ENCODE data around the gene RPL35A.

RPL35A gene

DNA sequence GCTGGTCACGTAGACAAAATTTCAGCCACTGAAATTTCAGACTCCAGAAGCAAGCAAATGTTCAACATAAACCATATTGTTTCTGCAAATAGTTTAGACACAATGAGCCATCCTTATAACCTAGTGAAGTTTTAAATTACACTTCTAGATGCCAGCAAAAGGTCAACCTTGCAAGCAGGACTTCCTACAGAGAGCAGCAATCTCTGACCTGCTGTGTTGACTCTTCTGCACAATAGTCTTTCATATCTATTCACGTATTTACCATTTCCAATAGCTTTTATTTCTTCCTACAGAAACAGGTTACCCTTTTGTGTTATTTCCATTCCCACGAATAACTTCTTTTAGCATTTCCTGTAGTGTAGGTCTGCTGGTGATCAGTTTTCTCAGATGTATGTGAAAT lies 20.6 kb downstream of the RPL35A start:
- no peak for DNase-seq (ENCODE audit: extremely low read depth, low read depth)
- TF ChIP-seq, protein P1, sequence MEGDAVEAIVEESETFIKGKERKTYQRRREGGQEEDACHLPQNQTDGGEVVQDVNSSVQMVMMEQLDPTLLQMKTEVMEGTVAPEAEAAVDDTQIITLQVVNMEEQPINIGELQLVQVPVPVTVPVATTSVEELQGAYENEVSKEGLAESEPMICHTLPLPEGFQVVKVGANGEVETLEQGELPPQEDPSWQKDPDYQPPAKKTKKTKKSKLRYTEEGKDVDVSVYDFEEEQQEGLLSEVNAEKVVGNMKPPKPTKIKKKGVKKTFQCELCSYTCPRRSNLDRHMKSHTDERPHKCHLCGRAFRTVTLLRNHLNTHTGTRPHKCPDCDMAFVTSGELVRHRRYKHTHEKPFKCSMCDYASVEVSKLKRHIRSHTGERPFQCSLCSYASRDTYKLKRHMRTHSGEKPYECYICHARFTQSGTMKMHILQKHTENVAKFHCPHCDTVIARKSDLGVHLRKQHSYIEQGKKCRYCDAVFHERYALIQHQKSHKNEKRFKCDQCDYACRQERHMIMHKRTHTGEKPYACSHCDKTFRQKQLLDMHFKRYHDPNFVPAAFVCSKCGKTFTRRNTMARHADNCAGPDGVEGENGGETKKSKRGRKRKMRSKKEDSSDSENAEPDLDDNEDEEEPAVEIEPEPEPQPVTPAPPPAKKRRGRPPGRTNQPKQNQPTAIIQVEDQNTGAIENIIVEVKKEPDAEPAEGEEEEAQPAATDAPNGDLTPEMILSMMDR (IDR thresholded peaks at IDR 0.05; ENCODE audit: low read depth, low read length, missing control alignments) = no peak
- H3K4me3 ChIP-seq (replicated peaks; ENCODE audit: low read depth, low read length) = no peak overlapping the region

DNA sequence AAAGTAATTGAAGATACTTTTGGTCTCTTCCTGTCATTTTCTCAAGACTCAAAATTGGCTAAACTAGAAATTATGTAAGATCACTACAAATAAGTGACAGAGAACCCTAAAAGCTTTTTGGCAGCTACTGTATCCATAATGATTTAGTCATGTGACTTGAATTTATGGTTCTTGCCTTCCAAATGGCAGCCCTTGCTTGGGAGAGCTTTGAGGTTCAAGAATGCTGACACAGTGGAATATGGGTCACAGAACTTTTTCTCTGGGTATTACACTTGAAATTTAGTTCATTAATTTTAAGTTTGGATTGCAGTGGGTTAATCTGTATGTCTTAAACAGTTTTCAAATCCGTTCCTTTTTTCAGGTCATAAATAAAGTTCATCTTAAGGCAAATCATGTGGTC lies 24.0 kb downstream of the RPL35A start:
- no peak for DNase-seq (ENCODE audit: extremely low read depth, low read depth)
- TF ChIP-seq, protein P1 (IDR thresholded peaks at IDR 0.05; ENCODE audit: low read depth, low read length, missing control alignments) = no peak

DNA sequence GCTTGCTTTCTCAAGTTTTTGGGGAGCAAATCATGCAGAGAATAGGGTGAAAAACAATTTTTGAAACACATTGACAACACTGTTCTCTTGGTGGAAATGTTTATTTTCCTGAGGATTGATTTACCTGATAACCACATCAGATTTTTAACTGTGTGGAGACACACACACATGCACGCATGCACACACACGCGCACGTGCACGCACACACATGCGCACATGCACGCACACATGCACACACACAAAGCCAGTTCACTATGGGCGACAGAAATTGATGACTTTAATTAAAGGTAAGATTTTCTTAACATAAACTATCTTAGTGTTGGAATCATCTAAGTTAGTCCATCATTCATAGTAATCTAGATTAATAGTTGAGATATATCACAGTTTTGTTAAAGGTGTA lies 25.3 kb downstream of the RPL35A start:
- TF ChIP-seq, protein P1 (IDR thresholded peaks at IDR 0.05; ENCODE audit: low read depth, low read length, missing control alignments) = no peak
- no peak for DNase-seq (ENCODE audit: extremely low read depth, low read depth)
- H3K4me3 ChIP-seq (replicated peaks; ENCODE audit: low read depth, low read length) = no peak overlapping the region

More for the DNA sequence above, 24.0 kb downstream of the RPL35A start:
- no peak overlapping the region for H3K4me3 ChIP-seq (replicated peaks; ENCODE audit: low read depth, low read length)

DNA sequence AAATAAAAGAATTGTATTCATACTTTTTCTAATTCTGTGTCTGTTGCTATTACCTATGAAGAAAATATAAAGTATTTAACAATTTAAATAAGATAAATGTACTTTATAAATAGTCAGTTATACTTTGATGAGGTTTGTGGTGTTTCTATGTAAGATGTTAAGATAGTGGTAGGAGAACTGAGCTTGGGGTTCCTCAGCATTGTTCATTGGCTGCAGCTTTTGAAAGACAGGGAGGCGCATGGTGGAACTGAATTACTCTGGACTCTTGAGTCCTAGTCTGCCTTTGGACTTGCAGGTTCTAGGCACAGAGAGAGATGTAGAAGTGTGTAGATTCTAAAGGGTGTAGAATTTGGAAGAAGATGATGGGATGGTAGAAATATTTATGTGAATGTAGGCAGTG lies 33.1 kb downstream of the RPL35A start:
- H3K4me3 ChIP-seq (replicated peaks; ENCODE audit: low read depth, low read length) = no peak overlapping the region
- no peak for DNase-seq (ENCODE audit: extremely low read depth, low read depth)
- TF ChIP-seq, protein P1 (IDR thresholded peaks at IDR 0.05; ENCODE audit: low read depth, low read length, missing control alignments) = no peak

DNA sequence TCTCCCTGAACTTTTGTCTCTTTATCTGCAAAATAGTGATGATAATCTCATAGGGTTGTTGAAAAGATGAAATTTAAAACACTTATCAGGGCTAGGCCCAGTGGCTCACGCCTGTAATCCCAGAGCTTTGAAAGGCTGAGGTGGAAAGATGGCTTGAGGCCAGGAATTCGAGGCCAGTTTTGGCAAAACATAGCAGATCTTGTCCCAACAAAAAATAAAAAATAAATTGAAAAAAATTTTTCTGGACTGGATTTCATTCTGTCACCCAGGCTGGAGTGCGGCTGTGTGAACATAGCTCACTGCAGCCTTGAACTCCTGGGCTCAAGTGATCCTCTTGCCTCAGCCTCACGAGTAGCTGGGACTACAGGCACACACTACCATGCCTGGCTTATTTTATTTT lies 39.7 kb downstream of the RPL35A start:
- DNase-seq (ENCODE audit: extremely low read depth, low read depth) = no peak
- no peak overlapping the region for H3K4me3 ChIP-seq (replicated peaks; ENCODE audit: low read depth, low read length)

DNA sequence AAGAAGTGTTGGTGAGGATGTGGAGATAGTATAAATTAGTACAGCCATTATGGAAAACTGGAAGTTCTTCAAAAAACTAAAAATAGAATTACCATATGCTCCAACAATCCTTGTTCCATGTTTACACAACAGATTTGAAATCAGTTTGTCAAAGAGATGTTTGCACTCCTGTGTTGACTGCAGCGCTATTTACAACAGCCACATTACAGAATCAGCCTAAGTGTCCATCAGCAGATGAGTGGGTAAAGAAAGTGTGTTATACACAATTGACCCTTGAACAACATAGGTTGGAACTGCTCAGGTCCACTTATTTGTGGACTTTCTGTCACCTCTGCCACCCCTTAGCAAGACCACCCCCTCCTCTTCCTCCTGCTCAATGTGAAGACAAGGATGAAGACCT lies 44.7 kb downstream of the RPL35A start:
- TF ChIP-seq, protein P1 (IDR thresholded peaks at IDR 0.05; ENCODE audit: low read depth, low read length, missing control alignments) = no peak
- no peak for DNase-seq (ENCODE audit: extremely low read depth, low read depth)
- H3K4me3 ChIP-seq (replicated peaks; ENCODE audit: low read depth, low read length) = no peak overlapping the region

More for the DNA sequence above, 39.7 kb downstream of the RPL35A start:
- TF ChIP-seq, protein P1 (IDR thresholded peaks at IDR 0.05; ENCODE audit: low read depth, low read length, missing control alignments) = no peak

DNA sequence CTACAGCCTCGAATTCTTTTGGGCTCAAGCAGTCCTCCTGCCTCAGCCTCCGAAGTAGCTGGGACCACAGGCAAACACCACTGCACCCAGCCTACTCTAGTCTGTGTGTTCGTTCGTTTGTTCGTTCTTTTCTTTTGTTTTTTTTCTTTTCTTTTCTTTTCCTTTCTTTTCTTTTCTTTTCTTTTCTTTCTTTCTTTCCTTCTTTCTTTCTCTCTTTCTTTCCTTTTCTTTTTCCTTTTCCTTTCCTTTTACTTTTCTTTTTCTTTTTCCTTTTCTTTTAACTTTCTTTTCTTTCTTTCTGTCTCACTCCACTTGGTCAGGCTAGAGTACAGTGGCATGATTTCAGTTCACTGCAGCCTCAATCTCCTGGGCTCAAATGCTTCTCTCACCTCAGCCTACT lies 46.9 kb downstream of the RPL35A start:
- no peak for DNase-seq (ENCODE audit: extremely low read depth, low read depth)
- TF ChIP-seq, protein P1 (IDR thresholded peaks at IDR 0.05; ENCODE audit: low read depth, low read length, missing control alignments) = no peak
- H3K4me3 ChIP-seq (replicated peaks; ENCODE audit: low read depth, low read length) = no peak overlapping the region
